RKO (cell line): ENCODE data around the gene HOXC6.
"Not testable (repeated sequence)": the region's sequence is repeated elsewhere in the genome, so short reads cannot be mapped to it uniquely, and the experiment has no call there.

Experiments
- DNase-seq: peaks from one replicate; pipeline ENCODE4 v3.0.0-alpha.2; 2016; ENCODE audit warnings: low spot score

HOXC6 gene

GRCh38 chr12:54055552-54055951 is 27.3 kb downstream of the HOXC6 start:
- no peak for DNase-seq

GRCh38 chr12:54056110-54056509 is 27.9 kb downstream of the HOXC6 start:
- no peak for DNase-seq

- DNase-seq, result no peak
Observed at GRCh38 chr12:54058128-54058768, 30.0 kb downstream of the HOXC6 start.

- no peak for DNase-seq
Observed at GRCh38 chr12:54059668-54060067, 31.4 kb downstream of the HOXC6 start.

GRCh38 chr12:54060174-54060974 is 32.1 kb downstream of the HOXC6 start:
- no peak for DNase-seq

- no peak for DNase-seq
Observed at GRCh38 chr12:54060975-54061778, 32.9 kb downstream of the HOXC6 start.

- no peak for DNase-seq
Observed at GRCh38 chr12:54065677-54066076, 37.4 kb downstream of the HOXC6 start.

GRCh38 chr12:54066408-54066807 is 38.2 kb downstream of the HOXC6 start:
- DNase-seq, result no peak

GRCh38 chr12:54068418-54069070 is 40.3 kb downstream of the HOXC6 start:
- DNase-seq, result no peak

- no peak for DNase-seq
Observed at GRCh38 chr12:54071942-54072341, 43.7 kb downstream of the HOXC6 start.

GRCh38 chr12:54074308-54074707 is 46.1 kb downstream of the HOXC6 start:
- no peak for DNase-seq

GRCh38 chr12:54075409-54075808 is 47.2 kb downstream of the HOXC6 start:
- DNase-seq, result no peak

GRCh38 chr12:54075974-54076373 is 47.7 kb downstream of the HOXC6 start:
- DNase-seq, result no peak

- not testable (repeated sequence) for DNase-seq
Observed at GRCh38 chr12:54077843-54078242, 49.6 kb downstream of the HOXC6 start.

- DNase-seq, result not testable (repeated sequence)
Observed at GRCh38 chr12:54079115-54079514, 50.9 kb downstream of the HOXC6 start.
